Choroid plexus epithelial cell (primary cell): ENCODE results near the gene BCL2L13.
A peak's percentile ranks its signal among the peaks of the same experiment; 100 is the strongest.

Experiments
- DNase-seq: peaks from one replicate; pipeline ENCODE4 v3.0.0-alpha.2; 2010; ENCODE audit warnings: low read depth
- H3K4me3 ChIP-seq: 2 replicates; pipeline ENCODE4 v1.5.1; 2011; ENCODE audit warnings: low read depth, mild to moderate bottlenecking, control low read depth, low read length, moderate library complexity
- TF ChIP-seq, protein P1 (sequence below): conservative IDR thresholded peaks from 2 replicates; pipeline ENCODE4 v1.5.1; 2011; ENCODE audit warnings: low read depth, mild to moderate bottlenecking, control low read depth, inconsistent platforms, low read length, moderate library complexity

Gene BCL2L13

DNA sequence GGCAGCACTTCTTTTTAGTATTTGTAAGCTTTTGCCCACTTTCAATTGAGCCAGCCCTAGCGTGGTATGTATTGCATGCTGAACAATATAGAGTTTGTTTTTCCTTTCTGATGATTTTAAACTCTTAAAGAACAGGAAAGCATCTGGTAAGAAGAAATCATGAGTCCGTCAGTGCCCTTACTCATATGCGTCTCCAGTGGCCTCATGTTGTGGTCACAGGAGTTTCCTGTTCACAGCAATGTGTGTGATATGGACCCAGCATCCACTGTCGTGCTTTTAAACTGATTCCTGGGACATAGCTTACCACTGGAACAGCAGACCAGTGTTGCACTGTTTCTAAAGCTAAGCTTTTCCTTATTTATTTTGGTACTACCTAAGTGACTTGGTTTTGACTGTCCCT lies 95.6 kb downstream of the BCL2L13 start:
- TF ChIP-seq, protein P1, sequence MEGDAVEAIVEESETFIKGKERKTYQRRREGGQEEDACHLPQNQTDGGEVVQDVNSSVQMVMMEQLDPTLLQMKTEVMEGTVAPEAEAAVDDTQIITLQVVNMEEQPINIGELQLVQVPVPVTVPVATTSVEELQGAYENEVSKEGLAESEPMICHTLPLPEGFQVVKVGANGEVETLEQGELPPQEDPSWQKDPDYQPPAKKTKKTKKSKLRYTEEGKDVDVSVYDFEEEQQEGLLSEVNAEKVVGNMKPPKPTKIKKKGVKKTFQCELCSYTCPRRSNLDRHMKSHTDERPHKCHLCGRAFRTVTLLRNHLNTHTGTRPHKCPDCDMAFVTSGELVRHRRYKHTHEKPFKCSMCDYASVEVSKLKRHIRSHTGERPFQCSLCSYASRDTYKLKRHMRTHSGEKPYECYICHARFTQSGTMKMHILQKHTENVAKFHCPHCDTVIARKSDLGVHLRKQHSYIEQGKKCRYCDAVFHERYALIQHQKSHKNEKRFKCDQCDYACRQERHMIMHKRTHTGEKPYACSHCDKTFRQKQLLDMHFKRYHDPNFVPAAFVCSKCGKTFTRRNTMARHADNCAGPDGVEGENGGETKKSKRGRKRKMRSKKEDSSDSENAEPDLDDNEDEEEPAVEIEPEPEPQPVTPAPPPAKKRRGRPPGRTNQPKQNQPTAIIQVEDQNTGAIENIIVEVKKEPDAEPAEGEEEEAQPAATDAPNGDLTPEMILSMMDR = no peak
- DNase-seq = peak; percentile 68

DNA sequence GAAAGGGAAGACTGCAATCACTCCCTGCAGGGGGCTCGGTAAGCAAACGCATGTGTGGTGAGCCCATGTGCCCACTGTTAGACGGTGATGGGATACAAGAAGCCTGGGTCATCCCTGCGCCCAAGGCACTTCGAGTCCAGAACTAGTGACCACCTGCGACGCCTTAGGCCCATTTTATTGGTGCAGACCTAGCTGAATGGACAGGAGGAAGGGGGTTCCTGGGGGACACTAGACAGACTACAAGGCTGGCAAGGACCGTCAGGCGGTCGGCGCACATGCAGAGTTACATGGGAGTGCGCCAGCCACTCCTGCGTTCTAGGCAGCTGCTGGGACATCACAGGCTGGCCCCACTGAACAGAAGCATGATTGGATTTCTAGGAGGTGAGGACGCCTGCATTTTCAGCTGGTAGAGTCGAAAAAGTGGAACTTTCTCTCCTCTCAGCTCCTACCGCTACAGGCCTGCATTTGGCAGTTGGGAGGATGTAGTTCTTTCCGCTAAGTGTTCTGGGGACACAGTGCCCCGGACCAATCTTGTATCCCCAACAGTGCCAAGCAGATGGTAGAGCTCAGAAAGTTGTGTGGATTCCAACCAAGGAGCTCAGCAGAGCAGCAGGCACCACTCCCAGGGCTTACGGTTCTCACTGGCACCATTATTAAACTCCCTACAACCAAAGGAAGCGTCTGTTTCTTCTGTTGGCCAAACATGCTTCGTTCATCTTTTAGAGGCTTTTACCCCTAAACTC lies 100.0 kb downstream of the BCL2L13 start:
- DNase-seq = no peak
- TF ChIP-seq, protein P1 = no peak
- H3K4me3 ChIP-seq = no peak overlapping the region

More for the DNA sequence above, 95.6 kb downstream of the BCL2L13 start:
- no peak overlapping the region for H3K4me3 ChIP-seq

DNA sequence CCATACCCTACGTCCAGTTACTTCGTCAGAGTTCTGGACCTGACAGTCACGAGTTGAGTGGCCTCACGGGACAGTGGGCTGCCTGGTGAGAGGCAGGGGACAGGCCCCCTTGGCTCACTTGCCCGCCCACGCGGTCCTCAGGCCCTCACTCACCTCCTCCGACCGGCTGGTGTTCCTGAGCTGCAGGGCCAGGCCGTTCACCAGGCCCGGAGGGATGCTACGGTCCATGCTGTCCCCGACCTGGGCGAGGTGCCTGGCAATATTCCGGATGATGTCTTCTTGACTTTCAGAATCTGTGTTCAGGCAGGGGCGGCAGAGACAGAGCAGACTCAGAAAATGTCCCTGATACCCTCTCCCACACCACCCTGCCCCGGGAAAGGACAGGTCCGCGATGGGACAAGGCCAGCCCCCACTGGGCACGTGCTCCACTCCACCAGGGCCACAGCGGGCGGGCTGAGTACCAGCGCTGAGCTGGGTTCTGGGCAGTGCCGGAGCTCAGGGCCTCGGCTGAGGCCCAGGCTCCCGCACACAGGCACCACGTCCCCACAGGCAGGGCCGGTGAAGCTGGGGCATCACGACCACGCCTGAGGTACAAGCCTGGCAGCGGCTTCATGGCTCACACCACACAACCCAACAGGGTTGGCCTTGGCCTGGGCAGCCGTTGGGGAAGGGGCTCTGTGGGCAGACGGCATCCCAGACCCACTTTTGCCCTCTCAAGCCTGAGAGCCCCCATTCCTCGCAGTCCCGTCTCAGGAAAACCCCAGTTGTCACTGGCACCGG lies 100.8 kb downstream of the BCL2L13 start:
- TF ChIP-seq, protein P1 = no peak
- no peak for DNase-seq
- no peak overlapping the region for H3K4me3 ChIP-seq

DNA sequence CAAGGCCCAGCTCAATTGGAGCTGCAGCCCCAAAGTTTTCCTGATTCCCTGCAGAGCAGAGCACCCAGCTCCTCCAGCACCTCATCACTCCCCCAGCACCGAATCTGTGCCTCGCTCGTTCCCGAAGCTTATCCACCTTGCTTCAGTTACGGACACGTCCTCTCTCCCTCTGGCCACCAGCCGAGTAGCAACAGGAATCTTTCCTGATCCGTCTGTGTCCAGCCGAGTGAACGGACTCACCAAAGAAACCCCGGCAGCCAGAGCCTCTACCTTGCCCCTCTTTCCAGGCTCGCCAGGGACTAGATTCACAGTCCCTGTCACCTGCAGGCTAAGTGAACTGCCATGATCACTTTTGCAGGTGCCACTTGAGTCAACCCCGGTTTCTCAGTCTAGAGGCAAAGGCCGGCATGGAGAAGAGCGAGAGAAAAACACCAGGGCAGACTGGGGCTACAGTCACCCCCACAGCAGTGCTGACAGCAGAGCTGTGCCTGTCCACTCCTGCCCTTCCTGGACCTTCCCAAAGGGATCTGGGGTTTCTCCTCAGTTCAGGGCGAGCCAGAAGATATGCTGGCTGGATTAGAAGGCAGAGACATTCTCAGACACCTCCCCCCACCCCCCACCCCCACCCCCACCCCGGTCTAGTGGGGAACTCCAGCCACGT lies 103.4 kb downstream of the BCL2L13 start:
- TF ChIP-seq, protein P1 = no peak
- no peak for DNase-seq
- H3K4me3 ChIP-seq = no peak overlapping the region

DNA sequence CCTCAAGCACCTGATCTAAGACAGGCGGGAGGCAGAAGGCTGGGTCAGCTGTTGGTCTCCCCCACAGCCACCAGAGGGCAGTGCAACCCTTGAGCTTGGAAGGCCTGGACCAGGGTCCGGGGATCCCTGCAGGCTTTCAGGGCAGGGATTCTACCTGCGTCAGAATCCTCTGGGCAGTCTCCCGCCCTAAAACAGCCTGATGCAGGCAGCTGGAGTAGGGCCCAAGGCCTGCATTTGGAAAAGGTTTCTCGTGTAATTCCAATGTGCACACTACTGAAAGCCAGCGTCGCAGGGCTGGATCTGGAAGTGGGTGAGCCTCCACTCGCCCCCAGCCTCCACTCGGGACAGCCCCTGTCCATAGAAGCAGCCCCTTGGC lies 104.0 kb downstream of the BCL2L13 start:
- DNase-seq = peak; percentile 76

DNA sequence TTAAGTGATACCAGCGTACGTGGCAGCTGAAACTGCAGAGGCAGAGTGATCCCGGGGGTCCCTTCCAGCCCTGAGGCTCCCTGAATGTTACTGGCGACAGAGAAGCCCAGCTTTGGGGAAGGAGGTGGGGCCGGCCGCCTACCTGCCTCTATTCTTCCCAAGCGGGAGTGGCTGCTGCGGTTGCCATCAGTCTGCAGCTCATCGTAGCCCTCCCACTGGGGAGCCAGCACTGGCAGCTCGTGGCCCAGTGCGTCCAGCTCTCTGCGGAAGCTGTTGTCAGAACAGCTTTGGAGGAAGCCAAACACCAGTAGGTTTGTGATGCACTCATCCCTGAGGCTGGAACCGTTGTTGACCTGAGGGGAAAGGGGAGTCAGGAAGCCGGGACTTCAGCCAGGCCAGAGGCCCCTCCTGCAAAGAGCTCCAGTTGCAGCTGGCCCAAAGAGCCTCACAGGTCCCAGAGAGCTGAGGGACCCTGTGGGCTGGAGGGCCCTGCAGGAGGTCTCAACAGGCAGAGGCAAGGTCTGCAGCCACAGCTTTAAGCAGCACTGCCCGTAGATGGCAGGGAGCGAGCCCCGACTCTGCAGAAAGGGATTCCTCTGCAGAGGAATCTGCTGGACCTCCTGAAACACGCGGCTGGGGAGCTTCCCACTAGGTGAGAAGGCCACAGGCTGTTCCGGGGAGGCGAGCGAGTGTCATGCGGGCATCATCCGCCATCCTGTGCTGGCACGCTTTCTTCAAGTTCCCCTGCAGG lies 105.3 kb downstream of the BCL2L13 start:
- TF ChIP-seq, protein P1 = no peak
- no peak overlapping the region for H3K4me3 ChIP-seq
- peak; percentile 40 for DNase-seq

More for the DNA sequence above, 104.0 kb downstream of the BCL2L13 start:
- no peak overlapping the region for H3K4me3 ChIP-seq
- TF ChIP-seq, protein P1 = peak; percentile 86
